ENCODE data around the gene TTC3. TPM values are rescaled to one million over a fixed set of nuclear protein-coding genes. Genes with fewer than 3 reads are reported as not detected.

The TTC3 gene
- total and polyA plus RNA-seq, 2 of the 13 experiments (the other 11 are each of a cell fraction or from before 2014, with no cell fraction given), result 55.7 to 108 TPM

DNA sequence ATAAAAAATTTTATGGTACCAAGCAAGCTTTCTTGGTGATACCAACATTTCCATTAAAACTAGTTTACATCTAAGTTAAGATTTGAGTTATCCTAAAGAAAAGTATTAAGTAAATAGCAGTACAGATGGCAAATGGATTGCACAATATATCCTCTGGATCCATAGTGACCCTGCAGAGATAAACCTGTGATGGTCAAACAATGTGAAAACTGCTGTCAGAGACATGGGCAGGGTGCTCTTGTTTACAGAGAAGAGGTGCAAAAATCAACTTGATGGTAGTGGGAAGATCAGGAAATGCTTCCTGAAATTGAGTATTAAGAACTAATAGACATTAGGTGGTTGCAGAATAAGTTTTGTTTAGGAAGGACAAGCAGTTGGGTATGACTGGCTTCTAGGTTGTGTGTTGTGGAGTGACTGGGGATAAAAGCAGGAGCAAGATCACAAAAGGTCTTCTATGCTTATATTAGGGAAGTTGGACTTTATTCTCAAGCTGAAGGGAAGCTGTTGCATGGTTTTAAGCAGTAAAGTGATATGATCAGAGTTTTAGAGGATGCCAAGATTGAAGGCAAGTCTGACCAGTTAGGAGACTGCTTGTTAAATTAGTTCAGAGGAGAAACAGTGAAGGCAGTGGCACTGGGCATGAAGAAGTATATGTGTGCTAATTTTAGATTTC is 9.9 kb downstream of the TTC3 start (continued):
- TF ChIP-seq ZNF281 (CRISPR knock-in tag; IDR thresholded peaks at IDR 0.05; ENCODE audit: borderline replicate concordance) (peak; percentile 20; the same call in 1 of the 2 replicates), ZNF343 (CRISPR knock-in tag; IDR thresholded peaks at IDR 0.05) (no peak), CEBPG (CRISPR knock-in tag; IDR thresholded peaks at IDR 0.05) (peak; percentile 99), CSRNP1 (CRISPR knock-in tag; IDR thresholded peaks at IDR 0.05) (no peak), ZNF367 (CRISPR knock-in tag; IDR thresholded peaks at IDR 0.05; ENCODE audit: borderline replicate concordance) (no peak), HMG20B (CRISPR knock-in tag; conservative IDR thresholded peaks at IDR 0.05) (peak; percentile 94), RFXANK (CRISPR knock-in tag; IDR thresholded peaks at IDR 0.05) (no peak), ZNF468 (CRISPR knock-in tag; IDR thresholded peaks at IDR 0.05) (no peak), ZNF317 (CRISPR knock-in tag; IDR thresholded peaks at IDR 0.05) (no peak), ZNF276 (CRISPR knock-in tag; IDR thresholded peaks at IDR 0.05; ENCODE audit: low read depth) (no peak), ZSCAN20 (CRISPR knock-in tag; IDR thresholded peaks at IDR 0.05; ENCODE audit: borderline replicate concordance) (no peak), HNRNPL (IDR thresholded peaks at IDR 0.05; ENCODE audit: low read depth, low read length) (no peak), CEBPB (IDR thresholded peaks at IDR 0.05; ENCODE audit: borderline replicate concordance, low read depth, low read length) (peak; percentile 99), ZNF460 (CRISPR knock-in tag; IDR thresholded peaks at IDR 0.05; ENCODE audit: borderline replicate concordance) (no peak), ZEB1 (IDR thresholded peaks at IDR 0.05; ENCODE audit: insufficient replicate concordance, low read depth) (peak; percentile 39), DRAP1 (CRISPR knock-in tag; IDR thresholded peaks at IDR 0.05) (0 out of 2 replicates have a peak, but pooled peaks have one; percentile 41), ZBTB14 (CRISPR knock-in tag; IDR thresholded peaks at IDR 0.05) (no peak), ZSCAN12 (CRISPR knock-in tag; IDR thresholded peaks at IDR 0.05) (no peak)
- TF ChIP-seq, protein P1, sequence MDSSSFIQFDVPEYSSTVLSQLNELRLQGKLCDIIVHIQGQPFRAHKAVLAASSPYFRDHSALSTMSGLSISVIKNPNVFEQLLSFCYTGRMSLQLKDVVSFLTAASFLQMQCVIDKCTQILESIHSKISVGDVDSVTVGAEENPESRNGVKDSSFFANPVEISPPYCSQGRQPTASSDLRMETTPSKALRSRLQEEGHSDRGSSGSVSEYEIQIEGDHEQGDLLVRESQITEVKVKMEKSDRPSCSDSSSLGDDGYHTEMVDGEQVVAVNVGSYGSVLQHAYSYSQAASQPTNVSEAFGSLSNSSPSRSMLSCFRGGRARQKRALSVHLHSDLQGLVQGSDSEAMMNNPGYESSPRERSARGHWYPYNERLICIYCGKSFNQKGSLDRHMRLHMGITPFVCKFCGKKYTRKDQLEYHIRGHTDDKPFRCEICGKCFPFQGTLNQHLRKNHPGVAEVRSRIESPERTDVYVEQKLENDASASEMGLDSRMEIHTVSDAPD (CRISPR knock-in tag; IDR thresholded peaks at IDR 0.05), result no peak
- TF ChIP-seq, protein P2, sequence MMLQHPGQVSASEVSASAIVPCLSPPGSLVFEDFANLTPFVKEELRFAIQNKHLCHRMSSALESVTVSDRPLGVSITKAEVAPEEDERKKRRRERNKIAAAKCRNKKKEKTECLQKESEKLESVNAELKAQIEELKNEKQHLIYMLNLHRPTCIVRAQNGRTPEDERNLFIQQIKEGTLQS (CRISPR knock-in tag; IDR thresholded peaks at IDR 0.05), result no peak

All from HepG2 (cell line).